Measurements from ENCODE around the gene DENND4B. TPM values are rescaled to one million over a fixed set of nuclear protein-coding genes. Genes with fewer than 3 reads are reported as not detected.

The DENND4B gene
- total RNA-seq, 1 donor from 2014 or later: 44.6 TPM

DNA sequence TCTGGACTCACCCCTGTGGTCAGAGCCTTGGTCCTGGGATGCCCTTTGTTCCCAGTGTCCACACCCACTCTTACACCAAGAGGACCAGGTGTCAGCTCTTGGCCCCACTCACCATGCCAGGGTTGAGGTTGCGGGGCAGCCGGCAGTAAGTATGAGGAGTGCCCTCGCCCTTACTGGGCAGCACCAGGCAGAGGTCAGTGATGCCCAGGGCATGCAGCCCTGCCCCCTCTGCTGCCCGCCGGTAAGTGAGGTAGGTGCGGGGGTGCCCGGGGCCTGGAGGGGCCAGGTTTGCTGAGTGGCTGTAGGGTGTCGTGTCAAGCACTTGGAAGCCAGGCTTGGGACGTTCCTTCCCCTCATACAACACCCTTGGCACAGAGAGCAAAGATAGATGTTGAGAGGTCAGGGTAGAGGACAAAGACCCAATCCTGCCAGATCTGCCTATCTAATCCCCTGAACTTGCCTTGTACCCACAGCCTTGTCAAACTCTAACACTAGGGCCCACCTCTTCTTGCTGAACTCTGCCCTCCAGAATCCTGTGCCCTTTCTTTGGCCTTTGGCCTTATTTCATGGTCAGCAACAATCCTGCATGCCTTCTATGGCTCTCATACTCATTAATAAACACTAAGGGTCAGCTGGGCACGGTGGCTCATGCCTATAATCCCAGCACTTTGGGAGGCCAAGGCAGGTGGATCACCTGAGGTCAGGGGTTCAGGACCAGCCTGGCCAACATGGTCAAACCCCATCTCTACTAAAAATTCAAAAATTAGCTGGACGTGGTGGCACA is 3.6 kb downstream of the DENND4B start:
- Histone ChIP-seq H3K36me3 (peaks cover 53% of the 10 kb centered on the region), H3K9me3 (replicated peaks) (no peaks in the 10 kb centered on the region), H3K27me3 (ENCODE audit: low read depth) (no peaks in the 10 kb centered on the region), H3K4me1 (peaks cover 43% of the 10 kb centered on the region), H3K4me3 (no peak overlapping the region), H3K27ac (replicated peaks) (peak overlapping the region; percentile 99)
- TF ChIP-seq CTCF (IDR thresholded peaks at IDR 0.05; ENCODE audit: borderline replicate concordance): no peak
- no peak for DNase-seq
- intact Hi-C loops (cut with micrococcal nuclease): no loop called here

- no peaks in the 10 kb centered on the region for H3K9me3 ChIP-seq (replicated peaks)
- peaks cover 41% of the 10 kb centered on the region for H3K4me1 ChIP-seq
- DNase-seq: no peak
- H3K27me3 ChIP-seq (ENCODE audit: low read depth): no peaks in the 10 kb centered on the region
- H3K36me3 ChIP-seq: peaks cover 56% of the 10 kb centered on the region
- no peak for TF ChIP-seq CTCF (IDR thresholded peaks at IDR 0.05; ENCODE audit: borderline replicate concordance)
- intact Hi-C loops (cut with micrococcal nuclease): no loop called here
- H3K27ac ChIP-seq (replicated peaks): peak overlapping the region; percentile 99
- H3K4me3 ChIP-seq: no peak overlapping the region
These were observed 4.4 kb downstream of the DENND4B start for GRCh38 chr1:153941826-153942725.

DNA sequence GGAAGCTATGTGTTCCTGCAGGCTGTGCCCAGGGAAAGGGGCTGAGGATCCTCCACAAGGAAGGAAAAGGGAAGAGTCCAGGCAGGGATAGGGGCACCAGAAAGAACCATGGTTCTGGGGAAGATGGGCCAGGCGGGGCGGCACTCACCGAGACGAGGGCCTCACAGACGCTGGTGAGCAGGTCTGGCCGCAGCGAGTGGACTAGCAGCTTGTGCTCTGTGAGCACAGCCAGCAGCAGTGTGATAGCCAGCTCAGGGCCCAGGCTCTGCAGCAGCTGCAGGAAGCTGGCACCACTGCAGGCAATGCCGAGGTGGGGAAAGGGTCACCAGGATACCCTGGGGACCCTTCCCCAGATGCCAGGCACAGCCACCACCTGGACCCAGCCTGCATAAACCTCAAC is 5.8 kb downstream of the DENND4B start:
- Histone ChIP-seq H3K27ac (replicated peaks) (no peak overlapping the region), H3K36me3 (peaks cover 69% of the 10 kb centered on the region), H3K4me3 (no peak overlapping the region), H3K4me1 (peaks cover 36% of the 10 kb centered on the region), H3K9me3 (replicated peaks) (no peaks in the 10 kb centered on the region), H3K27me3 (ENCODE audit: low read depth) (no peaks in the 10 kb centered on the region)
- no peak for DNase-seq
- intact Hi-C loops (cut with micrococcal nuclease): no loop called here
- TF ChIP-seq CTCF (IDR thresholded peaks at IDR 0.05; ENCODE audit: borderline replicate concordance): no peak

- peaks cover 23% of the 10 kb centered on the region for H3K4me1 ChIP-seq
- no peaks in the 10 kb centered on the region for H3K9me3 ChIP-seq (replicated peaks)
- no peak overlapping the region for H3K27ac ChIP-seq (replicated peaks)
- intact Hi-C loops (cut with micrococcal nuclease): no loop called here
- peaks cover 82% of the 10 kb centered on the region for H3K36me3 ChIP-seq
- H3K4me3 ChIP-seq: no peak overlapping the region
- no peak for TF ChIP-seq CTCF (IDR thresholded peaks at IDR 0.05; ENCODE audit: borderline replicate concordance)
- DNase-seq: no peak
- H3K27me3 ChIP-seq (ENCODE audit: low read depth): no peaks in the 10 kb centered on the region
These were observed 7.0 kb downstream of the DENND4B start for GRCh38 chr1:153939476-153939875.

GRCh38 chr1:153938996-153939395 is 7.5 kb downstream of the DENND4B start:
- H3K4me1 ChIP-seq: peaks cover 18% of the 10 kb centered on the region
- intact Hi-C loops (cut with micrococcal nuclease): no loop called here
- H3K36me3 ChIP-seq: peaks cover 87% of the 10 kb centered on the region
- H3K27me3 ChIP-seq (ENCODE audit: low read depth): no peaks in the 10 kb centered on the region
- no peak overlapping the region for H3K27ac ChIP-seq (replicated peaks)
- no peak for DNase-seq
- no peak overlapping the region for H3K4me3 ChIP-seq
- no peak for TF ChIP-seq CTCF (IDR thresholded peaks at IDR 0.05; ENCODE audit: borderline replicate concordance)
- no peaks in the 10 kb centered on the region for H3K9me3 ChIP-seq (replicated peaks)
